ENCODE measurements around the gene XCL2. TPM values are rescaled to one million over a fixed set of nuclear protein-coding genes. Genes with fewer than 3 reads are reported as not detected.

XCL2 gene
- total RNA-seq, 1 experiment from 2014 or later, result not detected

DNA sequence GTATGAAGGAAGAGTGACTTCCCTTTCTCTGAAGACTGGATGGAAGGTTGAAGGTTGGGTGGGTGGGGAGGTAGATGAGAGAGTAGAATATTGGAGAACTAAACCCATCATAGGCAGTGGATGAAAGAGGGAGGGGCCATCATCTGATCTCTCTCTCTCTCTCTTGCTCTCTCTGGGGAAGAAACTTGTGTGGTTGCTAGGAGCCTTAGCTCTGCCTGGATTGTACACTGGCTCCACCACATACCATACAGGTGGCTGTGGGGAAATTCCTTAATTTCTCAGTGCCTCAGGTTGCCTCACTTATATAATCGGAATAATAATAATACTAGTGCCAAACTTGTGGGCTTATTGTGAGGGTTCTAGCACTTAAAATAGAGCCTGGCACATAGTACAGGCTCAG is 42.1 kb upstream of the XCL2 start:
- Histone ChIP-seq H3K9me2 (ENCODE audit: insufficient read depth) (no peaks in the 10 kb centered on the region), H3K79me2 (ENCODE audit: insufficient read depth, low read length) (no peaks in the 10 kb centered on the region), H3K27ac (ENCODE audit: low read depth, low read length) (no peak overlapping the region), H3K4me1 (ENCODE audit: control insufficient read depth in 1 of 2, insufficient read depth in 2 of 2, low read length in 2 of 2) (peaks cover 0 to 10% of the 10 kb centered on the region in 2 experiments; a peak in 1 of 4 replicates), H3K4me2 (ENCODE audit: low read length) (no peak overlapping the region), H2AFZ (ENCODE audit: low read depth, low read length, poor library complexity, severe bottlenecking) (no peak overlapping the region), H3K4me3 (replicated peaks in 1 of 2; ENCODE audit: low read depth in 1 of 2, low read length in 2 of 2) (no peak overlapping the region), H3K36me3 (ENCODE audit: control insufficient read depth in 1 of 2, insufficient read depth in 2 of 2, low read length in 2 of 2) (no peaks in the 10 kb centered on the region), H3K9ac (ENCODE audit: low read length) (no peak overlapping the region), H4K20me1 (ENCODE audit: insufficient read depth) (no peaks in the 10 kb centered on the region), H3K9me3 (ENCODE audit: control insufficient read depth in 1 of 2, insufficient read depth in 1 of 2, low read depth in 1 of 2, low read length in 2 of 2) (no peaks in the 10 kb centered on the region), H3K27me3 (ENCODE audit: insufficient read depth, low read length) (no peaks in the 10 kb centered on the region)
- POLR2A ChIA-PET, result no interaction called here
- CTCF ChIA-PET, result no interaction called here
- ATAC-seq (no peak), DNase-seq (ENCODE audit: low read depth, low spot score) (no peak)
- TF ChIP-seq TCF7L2 (IDR thresholded peaks at IDR 0.05; ENCODE audit: borderline replicate concordance, extremely low read depth, insufficient read depth, insufficient read length) (no peak), ELF1 (IDR thresholded peaks at IDR 0.05; ENCODE audit: borderline replicate concordance, low read depth) (no peak), JUND (IDR thresholded peaks at IDR 0.05) (no peak), YY1 (IDR thresholded peaks at IDR 0.05; ENCODE audit: extremely low read depth, insufficient replicate concordance, low read depth, low read length) (no peak)
- TF ChIP-seq, protein P1, sequence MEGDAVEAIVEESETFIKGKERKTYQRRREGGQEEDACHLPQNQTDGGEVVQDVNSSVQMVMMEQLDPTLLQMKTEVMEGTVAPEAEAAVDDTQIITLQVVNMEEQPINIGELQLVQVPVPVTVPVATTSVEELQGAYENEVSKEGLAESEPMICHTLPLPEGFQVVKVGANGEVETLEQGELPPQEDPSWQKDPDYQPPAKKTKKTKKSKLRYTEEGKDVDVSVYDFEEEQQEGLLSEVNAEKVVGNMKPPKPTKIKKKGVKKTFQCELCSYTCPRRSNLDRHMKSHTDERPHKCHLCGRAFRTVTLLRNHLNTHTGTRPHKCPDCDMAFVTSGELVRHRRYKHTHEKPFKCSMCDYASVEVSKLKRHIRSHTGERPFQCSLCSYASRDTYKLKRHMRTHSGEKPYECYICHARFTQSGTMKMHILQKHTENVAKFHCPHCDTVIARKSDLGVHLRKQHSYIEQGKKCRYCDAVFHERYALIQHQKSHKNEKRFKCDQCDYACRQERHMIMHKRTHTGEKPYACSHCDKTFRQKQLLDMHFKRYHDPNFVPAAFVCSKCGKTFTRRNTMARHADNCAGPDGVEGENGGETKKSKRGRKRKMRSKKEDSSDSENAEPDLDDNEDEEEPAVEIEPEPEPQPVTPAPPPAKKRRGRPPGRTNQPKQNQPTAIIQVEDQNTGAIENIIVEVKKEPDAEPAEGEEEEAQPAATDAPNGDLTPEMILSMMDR (IDR thresholded peaks at IDR 0.05 in 2 of 3, conservative IDR thresholded peaks at IDR 0.05 in 1 of 3; ENCODE audit: borderline replicate concordance in 1 of 3, insufficient read depth in 1 of 3, low read depth in 2 of 3, low read length in 2 of 3), result no peak
- intact Hi-C loops (cut with micrococcal nuclease), result no loop called here
- no TSS peak for BruUV-seq (replicated peaks)
- RAD21 ChIA-PET (ENCODE audit: low non-redundant PET in 1 of 2, low total read pairs in 2 of 2, uncharacterized antibody in 2 of 2, unreplicated experiment in 2 of 2), result no interaction called here

DNA sequence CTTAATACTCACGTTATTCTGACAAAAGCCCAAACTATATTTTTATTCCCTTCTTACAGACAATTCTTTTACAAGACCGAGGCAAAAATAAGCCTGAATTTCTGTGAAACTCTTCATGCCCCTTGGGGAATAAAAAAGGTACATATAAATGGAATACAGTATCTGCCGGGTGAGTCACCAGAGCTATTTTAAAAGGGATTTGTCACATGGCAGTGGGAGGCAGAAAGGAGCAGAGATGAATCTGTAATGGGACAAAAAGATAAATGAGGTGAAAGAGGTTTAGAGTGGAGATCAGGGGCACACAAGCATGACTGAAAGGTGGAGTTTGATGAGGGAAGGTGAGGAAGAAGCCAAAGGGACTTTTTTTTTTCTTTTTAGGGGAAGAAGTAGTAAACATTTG is 41.4 kb upstream of the XCL2 start:
- Histone ChIP-seq H3K4me1 (ENCODE audit: control insufficient read depth in 1 of 2, insufficient read depth in 2 of 2, low read length in 2 of 2) (peaks cover 0 to 10% of the 10 kb centered on the region in 2 experiments; a peak in 1 of 4 replicates), H3K4me2 (ENCODE audit: low read length) (peak overlapping the region; percentile 26; the same call in 1 of the 2 replicates), H3K4me3 (replicated peaks in 1 of 2; ENCODE audit: low read depth in 1 of 2, low read length in 2 of 2) (no peak overlapping the region), H3K36me3 (ENCODE audit: control insufficient read depth in 1 of 2, insufficient read depth in 2 of 2, low read length in 2 of 2) (no peaks in the 10 kb centered on the region), H3K9ac (ENCODE audit: low read length) (no peak overlapping the region), H3K27me3 (ENCODE audit: insufficient read depth, low read length) (no peaks in the 10 kb centered on the region), H3K9me3 (ENCODE audit: control insufficient read depth in 1 of 2, insufficient read depth in 1 of 2, low read depth in 1 of 2, low read length in 2 of 2) (no peaks in the 10 kb centered on the region), H3K27ac (ENCODE audit: low read depth, low read length) (no peak overlapping the region), H3K79me2 (ENCODE audit: insufficient read depth, low read length) (no peaks in the 10 kb centered on the region), H2AFZ (ENCODE audit: low read depth, low read length, poor library complexity, severe bottlenecking) (no peak overlapping the region), H3K9me2 (ENCODE audit: insufficient read depth) (no peaks in the 10 kb centered on the region), H4K20me1 (ENCODE audit: insufficient read depth) (no peaks in the 10 kb centered on the region)
- POLR2A ChIA-PET, result no interaction called here
- RAD21 ChIA-PET (ENCODE audit: low non-redundant PET in 1 of 2, low total read pairs in 2 of 2, uncharacterized antibody in 2 of 2, unreplicated experiment in 2 of 2), result no interaction called here
- TF ChIP-seq FOSL1 (IDR thresholded peaks at IDR 0.05; ENCODE audit: low read depth), result 0 out of 2 replicates have a peak, but pooled peaks have one; percentile 17
- TF ChIP-seq, protein P2, sequence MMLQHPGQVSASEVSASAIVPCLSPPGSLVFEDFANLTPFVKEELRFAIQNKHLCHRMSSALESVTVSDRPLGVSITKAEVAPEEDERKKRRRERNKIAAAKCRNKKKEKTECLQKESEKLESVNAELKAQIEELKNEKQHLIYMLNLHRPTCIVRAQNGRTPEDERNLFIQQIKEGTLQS (IDR thresholded peaks at IDR 0.05), result no peak
- no peak for DNase-seq (ENCODE audit: low read depth, low spot score)
- CTCF ChIA-PET, result interaction anchor here (1.3 to 1.5 kb wide), 2 partner anchors 18 to 242 kb away, joined by 3 to 4 read pairs; no protein-coding TSS in a partner anchor
- no TSS peak for BruUV-seq (replicated peaks)
- intact Hi-C loops (cut with micrococcal nuclease), result no loop called here
- ATAC-seq, result no peak

Measured in HCT116 (cell line).